H1 (cell line): ENCODE results near the gene ATP11A. TPM values are rescaled to one million over a fixed set of nuclear protein-coding genes. Genes with fewer than 3 reads are reported as not detected.

Experiments used
- CTCF ChIA-PET: fragments of 300-600 bp; sonication (Branson Sonifier 250); formaldehyde crosslinking; loops from one replicate; lab custom pipeline; 2021; ENCODE audit not compliant: partially characterized antibody; lab: Charles Lee
- POLR2A ChIA-PET: fragments of 300-600 bp; sonication (Branson Sonifier 250); formaldehyde crosslinking; loops from one replicate; lab custom pipeline; 2021; ENCODE audit warnings: inconsistent platforms; ENCODE audit not compliant: partially characterized antibody; lab: Charles Lee
- DNase-seq, 2 experiments: peaks; one replicate each; pipeline versions ENCODE4 v3.0.0 to v3.0.0-alpha.2; 2010 to 2022; ENCODE audit warnings: low spot score in 2 of 2, low read depth in 1 of 2, mixed read lengths in 1 of 2
- FAIRE-seq: peaks from 2 replicates; lab custom pipeline; 2011; peaks lifted over from hg19 to GRCh38; lab: Jason Lieb, UNC
- H2AFZ ChIP-seq: 2 replicates; pipeline ENCODE4 v1.8.1; 2012; ENCODE audit warnings: low read length, inconsistent platforms
- H2AK5ac ChIP-seq: 2 replicates; pipeline ENCODE4 v1.6.1; 2013; ENCODE audit warnings: low read depth, low read length
- H2BK120ac ChIP-seq: replicated peaks from 2 replicates; pipeline ENCODE3; 2013; ENCODE audit warnings: low read depth, low read length, inconsistent platforms
- H2BK12ac ChIP-seq: 2 replicates; pipeline ENCODE4 v1.6.1; 2013; ENCODE audit warnings: low read depth, low read length
- H2BK15ac ChIP-seq: 2 replicates; pipeline ENCODE4 v1.6.1; 2013; ENCODE audit warnings: low read length
- H2BK20ac ChIP-seq: 2 replicates; pipeline ENCODE4 v1.6.1; 2013; ENCODE audit warnings: low read length
- H2BK5ac ChIP-seq: 2 replicates; pipeline ENCODE4 v1.6.1; 2013; ENCODE audit warnings: low read depth, low read length
- H3K14ac ChIP-seq: 2 replicates; pipeline ENCODE4 v1.6.1; 2013; ENCODE audit warnings: inconsistent platforms; ENCODE audit not compliant: insufficient read length
- H3K18ac ChIP-seq: 2 replicates; pipeline ENCODE4 v1.6.1; 2013; ENCODE audit warnings: low read length; ENCODE audit errors: extremely low read depth
- H3K23ac ChIP-seq: 2 replicates; pipeline ENCODE4 v1.6.1; 2013; ENCODE audit warnings: inconsistent platforms; ENCODE audit not compliant: insufficient read length
- H3K23me2 ChIP-seq: 2 replicates; pipeline ENCODE4 v1.6.1; 2013; ENCODE audit warnings: low read depth, low read length
- H3K27ac ChIP-seq: 2 replicates; pipeline ENCODE4 v1.6.1; 2011; ENCODE audit warnings: low read depth, low read length, inconsistent platforms
- H3K27me3 ChIP-seq, 4 experiments: replicated peaks in 1 of 4; 1 replicate in 1 of 4; 2 replicates in 3 of 4; pipeline versions ENCODE4 v1.6.1 to v1.8.1; 2011 to 2013; ENCODE audit warnings: low read length in 3 of 4, mild to moderate bottlenecking in 3 of 4, inconsistent platforms in 2 of 4, mixed read lengths in 2 of 4, moderate library complexity in 1 of 4; ENCODE audit not compliant: control insufficient read depth in 3 of 4, insufficient read depth in 3 of 4; ENCODE audit errors: extremely low read depth in 1 of 4
- H3K36me3 ChIP-seq, 4 experiments: 2 replicates each; pipeline versions ENCODE4 v1.6.1 to v1.8.1; 2011 to 2013; ENCODE audit warnings: mild to moderate bottlenecking in 4 of 4, low read length in 3 of 4, moderate library complexity in 2 of 4, control low read depth in 1 of 4, inconsistent platforms in 1 of 4; ENCODE audit not compliant: insufficient read depth in 4 of 4, control insufficient read depth in 2 of 4
- H3K4ac ChIP-seq: replicated peaks from 2 replicates; pipeline ENCODE3; 2013; ENCODE audit warnings: low read length, low read depth, mixed read lengths, inconsistent platforms; ENCODE audit not compliant: insufficient read length
- H3K4me1 ChIP-seq, 4 experiments: replicated peaks in 1 of 4; 1 replicate in 1 of 4; 2 replicates in 3 of 4; pipeline versions ENCODE4 v1.6.1 to v1.8.1; 2011 to 2013; ENCODE audit warnings: low read length in 3 of 4, inconsistent platforms in 2 of 4, mixed read lengths in 1 of 4; ENCODE audit not compliant: insufficient read depth in 4 of 4, control insufficient read depth in 3 of 4
- H3K4me2 ChIP-seq, 2 experiments: 2 replicates each; pipeline versions ENCODE4 v1.6.1 to v1.8.1; 2011 to 2013; ENCODE audit warnings: low read depth in 2 of 2, low read length in 2 of 2, control low read depth in 1 of 2, inconsistent platforms in 1 of 2, mild to moderate bottlenecking in 1 of 2; ENCODE audit not compliant: insufficient read depth in 1 of 2
- H3K4me3 ChIP-seq, 4 experiments: fragments of 200-600, 300-600 bp in 1 of 4; sonication (generic), shearing (Covaris generic), sonication (Bioruptor Twin) in 1 of 4; 2 replicates each; pipeline versions ENCODE4 v1.5.1 to v1.8.1; 2011 to 2016; ENCODE audit warnings: low read length in 4 of 4, low read depth in 3 of 4, control low read depth in 2 of 4, inconsistent platforms in 2 of 4, mild to moderate bottlenecking in 2 of 4, mixed read lengths in 1 of 4, moderate library complexity in 1 of 4; ENCODE audit not compliant: insufficient read depth in 2 of 4; ENCODE audit errors: extremely low read depth in 1 of 4
- H3K56ac ChIP-seq: replicated peaks from 2 replicates; pipeline ENCODE3; 2013; ENCODE audit warnings: low read depth, mild to moderate bottlenecking, mixed read lengths, low read length, inconsistent platforms; ENCODE audit not compliant: insufficient read length
- H3K79me1 ChIP-seq: 2 replicates; pipeline ENCODE4 v1.6.1; 2013; ENCODE audit warnings: low read depth, low read length, control low read depth
- H3K79me2 ChIP-seq, 2 experiments: 2 replicates each; pipeline versions ENCODE4 v1.6.1 to v1.8.1; 2012 to 2013; ENCODE audit warnings: low read length in 2 of 2, mild to moderate bottlenecking in 2 of 2, inconsistent platforms in 1 of 2; ENCODE audit not compliant: insufficient read depth in 2 of 2, control insufficient read depth in 1 of 2
- H3K9ac ChIP-seq, 4 experiments: replicated peaks in 1 of 4; 1 replicate in 1 of 4; 2 replicates in 3 of 4; pipeline versions ENCODE4 v1.6.1 to v1.8.1; 2011 to 2013; ENCODE audit warnings: low read depth in 3 of 4, low read length in 3 of 4, control low read depth in 2 of 4, mild to moderate bottlenecking in 2 of 4, moderate library complexity in 2 of 4, inconsistent platforms in 1 of 4; ENCODE audit errors: extremely low read depth in 1 of 4
- H3K9me3 ChIP-seq, 2 experiments: 2 replicates each; pipeline versions ENCODE4 v1.6.1 to v1.8.1; 2012 to 2013; ENCODE audit warnings: mild to moderate bottlenecking in 2 of 2, moderate library complexity in 2 of 2, control low read depth in 1 of 2, inconsistent platforms in 1 of 2, low read depth in 1 of 2, low read length in 1 of 2, mixed read lengths in 1 of 2; ENCODE audit not compliant: insufficient read depth in 2 of 2
- H4K20me1 ChIP-seq, 2 experiments: replicated peaks in 1 of 2; 2 replicates each; pipeline versions ENCODE3 to v1.8.1; 2011 to 2013; ENCODE audit warnings: inconsistent platforms in 2 of 2, low read length in 2 of 2, mild to moderate bottlenecking in 1 of 2; ENCODE audit not compliant: insufficient read depth in 2 of 2, control insufficient read depth in 1 of 2
- H4K5ac ChIP-seq: 2 replicates; pipeline ENCODE4 v1.6.1; 2013; ENCODE audit warnings: low read length, low read depth, mixed read lengths, inconsistent platforms; ENCODE audit not compliant: insufficient read length
- H4K8ac ChIP-seq: 2 replicates; pipeline ENCODE4 v1.8.0; 2013; ENCODE audit warnings: mild to moderate bottlenecking, moderate library complexity, low read length, inconsistent platforms; ENCODE audit not compliant: insufficient read depth; ENCODE audit errors: extremely low read depth
- H4K91ac ChIP-seq: replicated peaks from 2 replicates; pipeline ENCODE3; 2013; ENCODE audit warnings: low read length, mixed read lengths, inconsistent platforms; ENCODE audit not compliant: insufficient read length
- ASH2L ChIP-seq: fragments of 200-600, 300-600 bp; sonication (generic); IDR thresholded peaks from one replicate; pipeline ENCODE4 v1.7.1; 2017; ENCODE audit warnings: low read length
- BCL11A ChIP-seq, 2 experiments: IDR thresholded peaks; one replicate each; pipeline ENCODE4 v1.6.1; 2011; ENCODE audit warnings: low read depth in 2 of 2, low read length in 2 of 2, mild to moderate bottlenecking in 2 of 2
- CBX8 ChIP-seq: fragments of 300-800, 300-1000 bp; sonication (generic); IDR thresholded peaks from 2 replicates; pipeline ENCODE4 v1.7.1; 2016; ENCODE audit warnings: low read depth, low read length, borderline replicate concordance
- CHD1 ChIP-seq: IDR thresholded peaks from 2 replicates; pipeline ENCODE4 v1.6.1; 2012; ENCODE audit warnings: low read depth, low read length, improper control_type of control experiment
- CHD2 ChIP-seq: IDR thresholded peaks from 2 replicates; pipeline ENCODE4 v1.6.1; 2012; ENCODE audit warnings: low read length, improper control_type of control experiment
- CTBP2 ChIP-seq: IDR thresholded peaks from 2 replicates; pipeline ENCODE4 v1.7.0; 2011; ENCODE audit warnings: borderline replicate concordance, mild to moderate bottlenecking, moderate library complexity, mixed read lengths, low read length; ENCODE audit not compliant: insufficient read depth, insufficient read length
- EP300 ChIP-seq, 2 experiments: IDR thresholded peaks; 1 replicate in 1 of 2; 2 replicates in 1 of 2; pipeline ENCODE4 v1.6.1; 2011 to 2012; ENCODE audit warnings: low read depth in 2 of 2, low read length in 2 of 2, mild to moderate bottlenecking in 2 of 2, borderline replicate concordance in 1 of 2, inconsistent platforms in 1 of 2, moderate library complexity in 1 of 2
- GABPA ChIP-seq: IDR thresholded peaks from 2 replicates; pipeline ENCODE4 v1.6.1; 2011; ENCODE audit warnings: mild to moderate bottlenecking, low read length, moderate library complexity, borderline replicate concordance; ENCODE audit not compliant: insufficient read depth
- GTF2F1 ChIP-seq: IDR thresholded peaks from 2 replicates; pipeline ENCODE4 v1.6.1; 2012; ENCODE audit warnings: low read depth, low read length, improper control_type of control experiment, borderline replicate concordance
- POLR2AphosphoS5 ChIP-seq: IDR thresholded peaks from 2 replicates; pipeline ENCODE4 v1.6.1; 2011; ENCODE audit warnings: low read depth, low read length
- RNF2 ChIP-seq: fragments of 200-900, 300-1000 bp; sonication (generic); IDR thresholded peaks from 2 replicates; pipeline ENCODE4 v1.7.1; 2016; ENCODE audit warnings: borderline replicate concordance, low read depth, mild to moderate bottlenecking, antibody characterized with exemption, low read length; ENCODE audit not compliant: poor library complexity, severe bottlenecking; ENCODE audit errors: missing control alignments
- SIRT6 ChIP-seq: IDR thresholded peaks from one replicate; pipeline ENCODE4 v1.7.1; 2012; ENCODE audit warnings: low read length, inconsistent platforms
- TAF7 ChIP-seq: optimal IDR thresholded peaks from 2 replicates; pipeline ENCODE3; 2011; ENCODE audit warnings: low read depth, mild to moderate bottlenecking, inconsistent platforms, low read length, moderate library complexity, borderline replicate concordance
- TEAD4 ChIP-seq: IDR thresholded peaks from 2 replicates; pipeline ENCODE4 v1.6.1; 2012; ENCODE audit warnings: low read depth, low read length, inconsistent platforms, mixed read lengths
- WGBS, 2 experiments: shearing (Covaris generic) in 1 of 2; methylation state at CpG; one replicate each; pipeline versions ENCODE4 v1.1.6 to v1.1.7; 2013 to 2015; ENCODE audit warnings: low lambda C conversion rate in 2 of 2, mixed read lengths in 2 of 2, inconsistent platforms in 1 of 2, low coverage in 1 of 2, missing lambda C conversion rate in 1 of 2; ENCODE audit not compliant: insufficient replicate concordance in 2 of 2, insufficient coverage in 1 of 2, insufficient read length in 1 of 2; ENCODE audit errors: extremely low coverage in 1 of 2, missing lambda C conversion rate in 1 of 2; 5-methylcytosine and 5-hydroxymethylcytosine counted together
- polyA plus RNA-seq, 7 experiments: library from polyadenylated mRNA; depleted of rRNA in 3 of 7; stranded (reverse) in 5 of 7; unstranded in 2 of 7; fragments of >200 nt in 5 of 7; fragments of 200-250 nt in 2 of 7; gene quantifications; 1 replicate in 5 of 7; 2 replicates in 1 of 7; 4 replicates in 1 of 7; pipeline versions ENCODE4 v1.2.1 to v1.2.3, GENCODE V29; 2011 to 2013; ENCODE audit warnings: missing spikeins in 2 of 7, mixed read lengths in 2 of 7
- total RNA-seq: library from RNA; stranded (reverse); fragmentation: NEBNext Ultra II Directional; extraction: Animal tissue kit (Norgen Biotek cat#: 25700); gene quantifications from 2 replicates; pipeline ENCODE4 v1.2.1, GENCODE V29; 2021

Gene ATP11A
- total and polyA plus RNA-seq, 2 of the 8 experiments (the other 6 are each of a cell fraction or from before 2014, with no cell fraction given) = 28.8 to 72.9 TPM

DNA sequence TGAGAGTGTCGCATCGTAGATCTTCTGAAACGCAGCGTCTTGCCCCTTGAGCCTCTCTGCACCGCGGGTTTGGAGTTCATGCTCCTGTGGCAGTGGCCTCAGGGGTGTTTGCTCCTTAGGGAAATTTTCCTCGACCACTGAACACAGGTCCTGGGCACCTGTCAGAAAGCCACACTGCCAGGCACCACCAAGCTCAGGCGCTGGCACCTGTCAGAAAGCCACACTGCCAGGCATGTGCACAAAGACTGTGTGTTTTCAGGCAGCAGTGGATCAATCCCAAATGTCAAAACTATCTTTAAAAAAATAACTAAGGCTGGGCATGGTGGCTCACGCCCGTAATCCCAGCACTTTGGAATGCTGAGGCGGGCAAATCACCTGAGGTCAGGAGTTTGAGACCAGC, 87.1 kb downstream of the ATP11A start:
- peaks cover 3 to 19% (median 15%) of the 10 kb centered on the region in 4 experiments for H3K4me1 ChIP-seq
- H3K23me2 ChIP-seq = no peaks in the 10 kb centered on the region
- H4K20me1 ChIP-seq = peaks cover 2 to 4% of the 10 kb centered on the region in 2 experiments
- H2AFZ ChIP-seq = no peak overlapping the region
- no peaks in the 10 kb centered on the region for H3K36me3 ChIP-seq
- POLR2A ChIA-PET = interaction anchor here (0.9 kb wide), 1 partner anchor 14 kb away, joined by 3 read pairs; no protein-coding TSS in a partner anchor
- H2AK5ac ChIP-seq = no peak overlapping the region
- H3K4ac ChIP-seq = no peak overlapping the region
- no peak overlapping the region for H3K27ac ChIP-seq
- H2BK20ac ChIP-seq = no peak overlapping the region
- H4K8ac ChIP-seq = no peak overlapping the region
- no peak overlapping the region for H3K14ac ChIP-seq
- H3K9ac ChIP-seq = no peak overlapping the region
- FAIRE-seq = no peak
- no peak overlapping the region for H3K4me3 ChIP-seq
- no peak overlapping the region for H4K91ac ChIP-seq
- no peak overlapping the region for H2BK15ac ChIP-seq
- H3K79me1 ChIP-seq = peaks cover 7% of the 10 kb centered on the region; the same call in 1 of the 2 replicates
- DNase-seq = no peak
- peaks cover 0 to 59% of the 10 kb centered on the region in 2 experiments; a peak in 2 of 4 replicates for H3K79me2 ChIP-seq
- H3K9me3 ChIP-seq = no peaks in the 10 kb centered on the region
- H3K27me3 ChIP-seq = no peaks in the 10 kb centered on the region
- no peak overlapping the region for H2BK120ac ChIP-seq
- 97% methylated on average over 11 of the region's 11 CpGs; no CpG with 5 or more reads in 1 of the 2 experiments for WGBS, 2 experiments
- CTCF ChIA-PET = interaction anchor here (1.5 kb wide), 1 partner anchor 96 kb away, joined by 3 read pairs; no protein-coding TSS in a partner anchor
- H3K23ac ChIP-seq = no peak overlapping the region
- no peak overlapping the region for H2BK5ac ChIP-seq
- no peak overlapping the region for H4K5ac ChIP-seq
- H3K4me2 ChIP-seq = no peak overlapping the region
- no peak overlapping the region for H3K56ac ChIP-seq
- H3K18ac ChIP-seq = no peak overlapping the region
- no peak overlapping the region for H2BK12ac ChIP-seq
- TF ChIP-seq CHD1 (no peak), CBX8 (no peak), RNF2 (no peak), TEAD4 (no peak), CTBP2 (no peak), GTF2F1 (no peak), TAF7 (no peak), BCL11A (IDR thresholded peaks at IDR 0.05; ENCODE audit: low read depth in 2 of 2, low read length in 2 of 2) (no peak), GABPA (no peak), CHD2 (no peak), ASH2L (no peak), SIRT6 (no peak), POLR2AphosphoS5 (no peak), EP300 (IDR thresholded peaks at IDR 0.05; ENCODE audit: borderline replicate concordance in 1 of 2, low read depth in 2 of 2, low read length in 2 of 2) (no peak)
